Bronchial epithelial cell (primary cell): ENCODE measurements around the gene AGBL1. TPM values are rescaled to one million over a fixed set of nuclear protein-coding genes. Genes with fewer than 3 reads are reported as not detected.
A peak's percentile ranks its signal among the peaks of the same experiment; 100 is the strongest.

Source experiments
- DNase-seq: peaks from one replicate; pipeline ENCODE4 v3.0.0-alpha.2; 2010; ENCODE audit warnings: low read depth
- FAIRE-seq: peaks from 2 replicates; lab custom pipeline; 2011; peaks lifted over from hg19 to GRCh38; lab: Jason Lieb, UNC
- H3K27me3 ChIP-seq: 2 replicates; pipeline ENCODE4 v1.5.1; 2011; ENCODE audit warnings: low read length; ENCODE audit not compliant: control insufficient read depth, insufficient read depth
- H3K36me3 ChIP-seq: 2 replicates; pipeline ENCODE4 v1.5.1; 2011; ENCODE audit warnings: low read length; ENCODE audit not compliant: control insufficient read depth, insufficient read depth
- H3K4me3 ChIP-seq: 2 replicates; pipeline ENCODE4 v1.5.1; 2011; ENCODE audit warnings: mild to moderate bottlenecking, low read depth, low read length, control low read depth
- total RNA-seq: library from RNA; depleted of rRNA; stranded (reverse); fragments of >200 nt; gene quantifications from 2 replicates; pipeline ENCODE4 v1.2.1, GENCODE V29; 2014
- TF ChIP-seq, protein P1 (sequence below): IDR thresholded peaks from 2 replicates; pipeline ENCODE4 v1.5.1; 2011; ENCODE audit warnings: mild to moderate bottlenecking, moderate library complexity, low read length, control low read depth, inconsistent platforms; ENCODE audit not compliant: insufficient read depth, severe bottlenecking

AGBL1 gene
- total RNA-seq, 1 donor from 2014 or later: not detected

DNA sequence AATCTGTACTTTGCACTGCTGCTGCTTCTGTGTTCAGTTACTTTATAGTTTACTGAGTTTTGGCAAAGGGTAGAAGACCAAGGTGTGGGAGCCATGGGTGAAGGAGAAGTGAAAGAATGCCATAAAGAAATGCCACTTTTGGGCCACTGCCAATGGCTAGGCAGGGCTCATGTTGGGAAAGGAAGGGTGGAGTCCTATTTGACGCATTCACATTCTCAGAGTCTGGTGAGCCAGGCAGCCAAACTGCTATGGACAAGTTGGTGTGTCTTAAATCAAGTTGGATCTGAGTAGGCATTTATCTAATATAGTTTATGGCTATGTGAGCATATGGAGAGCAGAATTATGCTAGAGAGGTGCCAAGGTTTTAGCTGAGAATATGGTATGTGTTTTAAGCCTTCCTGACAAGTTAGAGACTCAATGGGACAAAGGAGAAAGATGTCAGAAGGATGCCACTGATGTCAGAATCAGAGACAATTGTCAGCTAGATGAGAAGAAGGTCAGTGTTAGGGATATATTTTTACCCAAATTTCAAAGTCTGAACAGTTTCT is 296.1 kb downstream of the AGBL1 start:
- TF ChIP-seq, protein P1, sequence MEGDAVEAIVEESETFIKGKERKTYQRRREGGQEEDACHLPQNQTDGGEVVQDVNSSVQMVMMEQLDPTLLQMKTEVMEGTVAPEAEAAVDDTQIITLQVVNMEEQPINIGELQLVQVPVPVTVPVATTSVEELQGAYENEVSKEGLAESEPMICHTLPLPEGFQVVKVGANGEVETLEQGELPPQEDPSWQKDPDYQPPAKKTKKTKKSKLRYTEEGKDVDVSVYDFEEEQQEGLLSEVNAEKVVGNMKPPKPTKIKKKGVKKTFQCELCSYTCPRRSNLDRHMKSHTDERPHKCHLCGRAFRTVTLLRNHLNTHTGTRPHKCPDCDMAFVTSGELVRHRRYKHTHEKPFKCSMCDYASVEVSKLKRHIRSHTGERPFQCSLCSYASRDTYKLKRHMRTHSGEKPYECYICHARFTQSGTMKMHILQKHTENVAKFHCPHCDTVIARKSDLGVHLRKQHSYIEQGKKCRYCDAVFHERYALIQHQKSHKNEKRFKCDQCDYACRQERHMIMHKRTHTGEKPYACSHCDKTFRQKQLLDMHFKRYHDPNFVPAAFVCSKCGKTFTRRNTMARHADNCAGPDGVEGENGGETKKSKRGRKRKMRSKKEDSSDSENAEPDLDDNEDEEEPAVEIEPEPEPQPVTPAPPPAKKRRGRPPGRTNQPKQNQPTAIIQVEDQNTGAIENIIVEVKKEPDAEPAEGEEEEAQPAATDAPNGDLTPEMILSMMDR: no peak
- peak; percentile 72 for DNase-seq
- Histone ChIP-seq H3K27me3 (no peaks in the 10 kb centered on the region), H3K4me3 (no peak overlapping the region), H3K36me3 (no peaks in the 10 kb centered on the region)
- FAIRE-seq: peak; percentile 75

GRCh38 chr15:86377914-86378313 is 298.2 kb downstream of the AGBL1 start:
- no peak overlapping the region for H3K4me3 ChIP-seq
- H3K27me3 ChIP-seq: no peaks in the 10 kb centered on the region
- FAIRE-seq: no peak
- DNase-seq: no peak
- H3K36me3 ChIP-seq: no peaks in the 10 kb centered on the region
- TF ChIP-seq, protein P1: no peak

- DNase-seq (no peak), FAIRE-seq (no peak)
- Histone ChIP-seq H3K4me3 (no peak overlapping the region), H3K36me3 (no peaks in the 10 kb centered on the region), H3K27me3 (no peaks in the 10 kb centered on the region)
- TF ChIP-seq, protein P1: no peak
Observed at GRCh38 chr15:86382341-86382740, 302.7 kb downstream of the AGBL1 start.

GRCh38 chr15:86383611-86384010 is 303.9 kb downstream of the AGBL1 start:
- DNase-seq: no peak
- H3K27me3 ChIP-seq: no peaks in the 10 kb centered on the region
- no peaks in the 10 kb centered on the region for H3K36me3 ChIP-seq
- no peak for FAIRE-seq
- no peak overlapping the region for H3K4me3 ChIP-seq
- TF ChIP-seq, protein P1: no peak

- TF ChIP-seq, protein P1: no peak
- Histone ChIP-seq H3K27me3 (no peaks in the 10 kb centered on the region), H3K4me3 (no peak overlapping the region), H3K36me3 (no peaks in the 10 kb centered on the region)
- DNase-seq: no peak
- FAIRE-seq: no peak
Observed at GRCh38 chr15:86384186-86384585, 304.5 kb downstream of the AGBL1 start.

- H3K36me3 ChIP-seq: no peaks in the 10 kb centered on the region
- DNase-seq (no peak), FAIRE-seq (no peak)
- TF ChIP-seq, protein P1: no peak
- no peaks in the 10 kb centered on the region for H3K27me3 ChIP-seq
- no peak overlapping the region for H3K4me3 ChIP-seq
Observed at GRCh38 chr15:86392296-86392695, 312.6 kb downstream of the AGBL1 start.
